GM18519 (cell line): ENCODE results near the gene ZNF611.
"Not testable (repeated sequence)": the region's sequence is repeated elsewhere in the genome, so short reads cannot be mapped to it uniquely, and the experiment has no call there.

Source experiments
- ATAC-seq: cut with Tn5 transposase; IDR thresholded peaks from one replicate; pipeline ENCODE4 v1.9.1; 2021; ENCODE audit warnings: mild to moderate bottlenecking, moderate library complexity; ENCODE audit not compliant: unreplicated experiment, low FRiP score

Gene ZNF611

DNA sequence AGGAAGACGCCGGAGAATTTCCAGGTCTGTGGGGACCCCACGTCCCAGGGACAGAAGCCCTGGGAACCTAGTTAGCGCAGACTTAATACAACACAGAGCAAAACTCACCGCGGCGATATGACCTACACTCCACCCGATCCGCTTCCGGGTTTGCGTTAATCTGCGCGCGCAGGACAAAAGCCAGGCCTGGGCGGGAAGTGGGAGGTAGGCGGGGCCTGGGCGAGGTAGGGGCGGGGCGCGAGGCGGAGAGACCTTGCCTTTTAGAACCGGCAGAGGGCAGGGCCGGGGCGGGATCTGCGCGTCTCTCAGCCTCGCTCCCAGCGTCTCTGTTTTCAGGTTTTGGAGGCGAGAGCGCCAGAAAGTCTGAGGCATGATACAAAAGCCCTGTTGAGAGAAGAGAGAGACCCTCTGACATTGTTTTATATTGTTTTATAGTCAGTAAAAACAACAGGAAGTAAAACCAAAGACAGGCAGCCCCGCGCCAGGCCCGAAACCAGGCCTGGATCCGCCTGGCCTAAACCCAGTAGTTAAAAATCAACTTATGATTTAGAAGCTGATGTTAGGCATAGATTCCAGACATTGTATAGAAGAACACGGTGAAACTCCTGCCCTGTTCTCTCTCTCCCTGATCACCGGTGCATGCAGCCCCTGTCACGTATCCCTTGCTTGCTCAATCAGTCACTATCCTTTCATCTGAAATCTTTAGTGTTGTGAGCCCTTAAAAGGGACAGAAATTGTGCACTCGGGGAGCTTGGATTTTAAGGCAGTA is at the start of gene ZNF611:
TSS of gene ZNF611 (minus strand) at position 152 of the 769 bp plus-strand sequence. CDS start 19,150 bp downstream, outside the sequence.
- ATAC-seq: peak; percentile 68

DNA sequence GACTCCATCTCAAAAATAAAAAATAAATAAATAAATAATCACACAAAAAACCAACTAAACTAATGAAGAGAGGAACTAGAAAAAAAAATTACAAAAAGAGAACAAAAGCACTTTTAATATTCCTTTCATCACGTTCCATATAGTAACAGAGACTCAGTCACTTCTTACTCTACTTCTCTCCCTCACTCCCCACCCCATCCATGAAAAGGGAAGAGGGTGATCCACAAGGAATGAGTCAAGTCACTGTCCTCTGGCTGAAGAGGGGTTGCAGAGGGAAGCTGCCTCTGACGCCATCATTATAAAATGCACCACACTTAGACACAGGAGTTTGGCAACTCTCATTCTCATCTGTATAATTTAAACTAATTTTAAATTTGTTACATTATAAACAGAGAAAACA is 48.0 kb upstream of the ZNF611 start:
- ATAC-seq: not testable (repeated sequence)

DNA sequence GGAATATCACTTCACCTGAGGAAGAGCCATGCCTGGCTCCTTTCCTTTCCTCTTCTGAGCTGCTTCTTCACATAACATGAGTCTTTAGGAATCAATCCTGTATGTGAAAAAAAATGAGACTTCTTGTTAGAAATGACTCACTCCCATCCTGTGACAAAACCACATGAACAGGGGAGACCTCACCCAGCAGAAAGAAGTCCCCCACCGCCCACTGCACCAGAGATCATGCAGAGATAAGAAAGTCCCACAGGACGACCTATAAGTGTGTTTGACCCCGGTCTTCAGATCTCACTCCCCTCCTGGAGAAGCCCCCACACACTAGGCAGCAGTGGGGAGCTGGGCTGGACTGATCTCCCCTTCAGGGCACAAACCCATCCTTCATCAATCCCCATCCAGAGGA is 44.0 kb upstream of the ZNF611 start:
- no peak for ATAC-seq

DNA sequence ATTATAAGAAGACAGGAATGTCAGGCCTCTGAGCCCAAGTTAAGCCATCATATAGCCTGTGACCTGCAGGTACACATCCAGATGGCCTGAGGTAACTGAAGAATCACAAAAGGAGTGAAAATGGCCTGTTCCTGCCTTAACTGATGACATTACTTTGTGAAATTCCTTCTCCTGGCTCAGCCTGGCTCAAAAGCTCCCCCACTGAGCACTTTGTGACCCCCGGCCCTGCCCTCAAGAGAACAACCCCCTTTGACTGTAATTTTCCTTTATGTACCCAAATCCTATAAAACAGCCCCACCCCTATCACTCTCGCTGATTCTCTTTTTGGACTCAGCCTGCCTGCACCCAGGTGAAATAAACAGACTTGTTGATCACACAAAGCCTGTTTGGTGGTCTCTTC is 21.6 kb upstream of the ZNF611 start:
- not testable (repeated sequence) for ATAC-seq

DNA sequence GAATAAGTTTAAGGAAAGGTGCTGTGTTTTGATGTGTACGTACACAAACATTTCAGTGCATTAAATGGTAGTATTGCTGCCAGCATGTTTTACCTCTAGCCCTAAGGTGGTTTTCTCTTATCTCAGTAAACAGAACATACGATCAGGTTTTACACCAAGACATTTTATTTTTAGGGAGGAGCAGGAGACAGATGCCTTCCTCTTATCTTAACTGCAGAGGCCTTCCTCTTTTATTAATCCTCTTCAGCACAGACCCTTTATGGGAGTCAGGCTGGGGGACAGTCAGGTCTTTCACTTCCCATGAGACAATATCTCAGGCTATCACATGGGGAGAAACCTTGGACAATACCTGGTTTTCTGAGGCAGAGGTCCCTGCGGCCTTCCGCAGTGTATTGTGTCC is 14.9 kb upstream of the ZNF611 start:
- no peak for ATAC-seq

DNA sequence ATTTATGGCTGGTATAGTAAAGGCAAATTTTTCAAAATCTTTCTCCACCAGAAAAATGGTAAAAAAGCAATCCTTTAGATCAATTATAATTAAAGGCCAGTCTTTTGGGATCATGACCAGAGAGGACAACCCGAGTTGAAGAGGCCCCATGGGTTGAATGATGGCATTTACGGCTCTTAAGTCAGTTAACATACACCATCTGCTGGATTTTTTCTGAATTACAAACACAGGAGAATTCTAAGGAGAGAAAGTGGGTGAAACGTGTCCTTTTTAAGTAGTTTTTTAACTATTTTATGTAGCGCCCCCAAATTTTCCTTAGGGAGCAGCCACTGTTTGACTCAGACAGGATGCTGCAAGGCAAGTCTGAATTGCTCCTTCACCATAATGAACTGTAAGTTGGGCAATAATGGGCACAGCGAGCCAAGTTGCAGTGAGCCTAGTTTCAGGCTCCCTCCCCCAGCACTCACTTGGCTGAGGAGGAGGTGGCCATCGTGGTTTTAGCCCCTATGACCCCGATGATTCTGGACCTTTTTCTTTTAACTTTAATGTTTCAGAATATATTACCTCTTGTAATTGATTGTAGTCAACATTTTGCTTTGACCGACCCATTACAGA is 13.6 kb upstream of the ZNF611 start:
- no peak for ATAC-seq

DNA sequence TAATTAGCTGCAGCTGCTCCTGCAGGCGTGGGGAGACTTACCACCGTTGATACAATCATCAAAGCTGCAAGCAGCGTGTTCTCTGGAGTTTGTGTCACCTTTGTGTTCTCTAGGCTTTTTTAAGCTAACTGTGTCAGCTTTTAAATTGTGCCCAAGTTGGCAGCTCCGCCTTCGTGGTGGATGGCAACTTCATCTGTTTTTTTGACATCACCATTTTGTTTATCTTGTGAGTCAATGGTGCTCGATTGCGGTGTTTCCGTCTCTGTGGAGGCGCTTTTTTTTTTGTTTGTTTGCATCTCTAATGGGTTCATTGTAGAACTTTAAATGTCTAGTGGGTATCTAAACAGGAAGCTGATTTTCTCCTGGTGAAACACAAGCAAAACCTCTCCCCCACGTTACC is 11.1 kb upstream of the ZNF611 start:
- not testable (repeated sequence) for ATAC-seq

DNA sequence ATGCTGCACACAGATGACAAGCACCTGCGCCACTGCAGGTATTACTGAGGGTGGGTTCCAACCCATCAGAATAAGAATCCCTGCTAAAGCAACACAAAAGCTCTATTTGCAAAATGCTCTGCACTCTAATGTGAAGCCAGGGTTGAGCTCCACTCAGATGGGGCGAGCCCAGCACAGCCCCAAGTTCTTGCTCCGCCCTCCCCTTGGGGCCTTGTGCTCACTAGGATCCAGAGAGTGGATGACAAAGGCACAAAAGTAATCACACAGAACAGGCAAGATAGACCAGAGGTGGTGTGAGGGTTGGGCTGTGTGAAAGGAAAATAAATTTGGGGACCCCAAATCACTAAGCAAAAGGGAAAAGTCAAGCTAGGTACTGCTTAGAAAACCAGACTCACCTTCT is 8.2 kb upstream of the ZNF611 start:
- ATAC-seq: no peak

DNA sequence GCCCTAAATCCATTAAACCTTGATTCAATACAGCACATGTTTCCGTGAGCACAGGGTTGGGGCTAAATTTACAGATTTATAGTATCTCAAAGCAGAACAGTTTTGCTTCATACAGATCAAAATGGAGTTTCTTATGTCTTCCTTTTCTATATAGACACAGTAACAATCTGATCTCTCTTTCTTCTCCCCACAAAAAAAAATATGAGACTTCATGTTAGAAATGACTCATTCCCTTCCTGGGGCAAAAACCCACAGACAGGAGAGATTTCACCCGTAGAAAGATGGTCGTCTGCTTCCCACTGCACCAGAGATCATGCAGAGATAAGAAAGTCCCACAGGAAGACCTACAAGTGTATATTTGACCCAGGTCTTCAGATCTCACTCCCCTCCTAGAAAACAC is 7.7 kb upstream of the ZNF611 start:
- ATAC-seq: no peak

DNA sequence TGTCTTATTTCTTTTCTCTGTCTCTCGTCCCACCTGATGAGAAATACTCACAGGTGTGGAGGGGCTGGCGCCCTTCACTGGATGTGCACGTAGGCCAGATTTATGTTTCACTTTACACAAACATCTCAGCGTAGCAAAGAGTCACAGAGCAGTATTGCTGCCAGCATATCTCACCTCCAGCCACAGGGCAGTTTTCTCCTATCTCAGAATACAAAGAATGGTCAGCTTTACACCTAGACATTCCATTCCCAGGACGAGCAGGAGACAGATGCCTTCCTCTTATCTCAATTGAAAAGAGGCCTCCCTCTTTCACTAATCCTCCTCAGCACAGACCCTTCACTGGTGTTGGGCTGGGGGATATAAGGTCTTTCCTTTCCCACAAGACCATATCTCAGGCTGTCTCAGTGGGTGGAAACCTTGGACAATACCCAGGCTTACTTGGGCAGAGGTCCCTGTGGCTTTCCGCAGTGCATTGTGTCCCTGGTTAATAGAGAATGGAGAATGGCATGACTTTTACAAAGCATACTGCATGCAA is 7.2 kb upstream of the ZNF611 start:
- ATAC-seq: no peak

DNA sequence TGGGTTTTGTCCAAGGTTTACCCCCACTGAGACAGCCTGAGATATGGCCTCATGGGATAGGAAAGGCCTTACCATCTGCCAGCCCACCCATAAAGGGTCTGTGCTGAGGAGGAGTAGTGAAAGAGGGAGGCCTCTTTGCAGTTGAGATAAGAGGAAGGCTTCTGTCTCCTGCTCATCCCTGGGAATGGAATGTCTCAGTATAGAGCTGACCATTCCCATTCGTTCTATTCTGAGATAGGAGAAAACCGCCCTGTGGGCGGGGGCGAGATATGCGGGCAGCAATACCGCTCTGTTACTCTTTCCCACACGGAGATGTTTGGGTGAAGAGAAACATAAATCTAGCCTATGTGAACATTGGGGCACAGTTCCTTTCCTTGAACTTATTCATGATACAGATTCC is 6.5 kb upstream of the ZNF611 start:
- not testable (repeated sequence) for ATAC-seq

DNA sequence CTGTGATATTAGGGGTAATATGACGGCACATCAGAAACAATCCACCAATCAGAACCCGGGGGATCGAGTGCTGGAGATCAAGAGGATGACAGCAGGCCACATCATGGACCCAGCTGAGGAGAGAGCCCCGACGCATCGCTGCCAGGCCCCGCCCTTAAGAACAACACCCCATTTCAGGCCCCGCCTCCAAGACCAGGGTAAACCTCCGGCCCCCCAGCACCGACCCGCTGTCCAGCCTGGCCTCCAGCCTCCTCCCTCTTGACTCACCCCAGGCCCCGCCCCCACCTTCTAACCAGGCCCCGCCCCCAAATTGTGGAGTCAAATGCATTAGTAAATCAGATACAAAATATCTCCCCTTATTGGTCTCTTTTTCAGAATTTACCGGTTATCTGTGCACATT is 4.7 kb upstream of the ZNF611 start:
- ATAC-seq: no peak

DNA sequence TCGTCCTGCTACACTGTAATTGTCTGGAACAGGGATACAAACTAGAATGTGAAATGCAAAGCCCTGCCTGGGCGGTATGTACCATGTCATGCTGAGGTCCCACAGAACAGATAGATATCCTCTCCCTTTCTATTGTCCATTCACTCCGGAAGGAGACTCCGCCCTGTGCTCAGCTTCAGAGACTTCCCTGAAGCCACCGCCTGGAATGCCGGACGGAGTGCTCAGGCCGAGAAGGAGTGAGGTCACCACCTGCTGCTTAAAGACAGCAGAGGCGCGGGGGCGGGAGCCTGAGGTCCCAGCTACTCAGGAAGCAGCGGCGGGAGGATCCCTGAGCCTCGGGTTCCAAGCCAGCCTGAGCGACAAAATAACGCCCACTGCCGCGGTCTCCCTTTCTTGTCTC is 890 bp upstream of the ZNF611 start:
- no peak for ATAC-seq

DNA sequence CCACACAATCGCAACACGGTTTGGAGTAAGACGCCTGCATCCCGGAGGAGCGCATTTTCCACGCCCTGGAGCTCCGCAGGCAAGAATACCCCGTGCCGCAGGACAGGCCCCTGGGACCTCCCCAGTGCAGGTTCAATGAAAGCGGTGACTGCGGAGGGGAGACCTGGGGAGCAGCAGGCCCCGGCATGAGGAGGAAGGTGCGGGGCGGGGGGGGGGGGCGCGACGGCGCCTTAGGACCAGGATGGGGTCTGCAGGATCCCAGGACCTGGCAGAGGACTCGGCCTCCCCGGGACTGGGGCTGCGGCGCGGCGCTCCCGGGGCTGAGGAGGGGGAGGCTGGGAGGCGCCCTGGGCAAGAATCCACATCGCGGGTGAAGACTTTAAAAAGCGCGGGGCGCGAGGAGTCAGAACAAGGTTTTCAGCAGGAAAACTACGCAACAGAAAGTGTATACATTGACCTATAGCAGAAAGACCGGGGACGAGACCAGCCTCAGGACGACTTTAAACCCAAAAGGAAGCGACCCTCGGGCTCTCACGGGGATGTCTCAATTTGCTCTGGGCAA is 432 bp downstream of the ZNF611 start:
- peak; percentile 16 for ATAC-seq

DNA sequence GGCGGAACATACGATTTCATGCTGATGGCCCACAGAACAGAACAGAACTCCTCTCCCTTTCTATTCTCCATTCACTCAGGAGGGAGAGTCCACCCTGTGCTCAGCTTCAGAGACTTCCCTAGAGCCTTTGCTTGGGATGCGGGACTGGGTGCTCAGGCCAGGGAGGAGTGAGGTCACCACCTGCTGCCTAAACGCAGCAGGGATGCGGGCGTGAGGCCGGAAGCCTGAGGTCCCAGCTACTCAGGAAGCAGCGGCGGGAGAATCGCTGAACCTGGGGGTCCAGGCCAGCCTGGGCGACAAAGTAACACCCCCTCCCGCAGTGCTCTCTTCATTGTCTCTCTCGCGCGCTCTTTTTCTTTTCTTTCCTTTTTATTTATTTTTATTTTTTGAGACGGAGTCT is 8.8 kb downstream of the ZNF611 start:
- not testable (repeated sequence) for ATAC-seq

DNA sequence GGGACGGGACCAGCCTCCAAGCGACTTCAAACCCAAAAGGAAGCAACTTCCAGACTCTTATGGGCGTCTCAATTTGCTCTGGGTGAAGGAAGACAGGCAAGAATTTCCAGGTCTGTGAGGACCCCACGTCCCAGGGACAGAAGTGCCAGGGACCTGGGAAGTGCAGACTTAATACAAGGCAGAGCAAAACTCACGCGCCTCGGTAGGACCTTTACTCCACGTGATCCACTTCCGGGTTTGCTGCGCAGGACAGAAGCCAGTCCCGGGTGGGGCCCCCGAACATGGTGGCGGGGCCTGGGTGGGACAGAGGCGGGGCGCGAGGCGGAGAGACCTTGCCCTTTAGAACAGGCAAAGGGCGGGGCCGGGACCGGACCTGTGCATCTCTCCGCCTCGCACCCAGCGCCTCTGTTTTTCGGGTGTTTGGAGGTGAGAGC is 9.3 kb downstream of the ZNF611 start:
- no peak for ATAC-seq

DNA sequence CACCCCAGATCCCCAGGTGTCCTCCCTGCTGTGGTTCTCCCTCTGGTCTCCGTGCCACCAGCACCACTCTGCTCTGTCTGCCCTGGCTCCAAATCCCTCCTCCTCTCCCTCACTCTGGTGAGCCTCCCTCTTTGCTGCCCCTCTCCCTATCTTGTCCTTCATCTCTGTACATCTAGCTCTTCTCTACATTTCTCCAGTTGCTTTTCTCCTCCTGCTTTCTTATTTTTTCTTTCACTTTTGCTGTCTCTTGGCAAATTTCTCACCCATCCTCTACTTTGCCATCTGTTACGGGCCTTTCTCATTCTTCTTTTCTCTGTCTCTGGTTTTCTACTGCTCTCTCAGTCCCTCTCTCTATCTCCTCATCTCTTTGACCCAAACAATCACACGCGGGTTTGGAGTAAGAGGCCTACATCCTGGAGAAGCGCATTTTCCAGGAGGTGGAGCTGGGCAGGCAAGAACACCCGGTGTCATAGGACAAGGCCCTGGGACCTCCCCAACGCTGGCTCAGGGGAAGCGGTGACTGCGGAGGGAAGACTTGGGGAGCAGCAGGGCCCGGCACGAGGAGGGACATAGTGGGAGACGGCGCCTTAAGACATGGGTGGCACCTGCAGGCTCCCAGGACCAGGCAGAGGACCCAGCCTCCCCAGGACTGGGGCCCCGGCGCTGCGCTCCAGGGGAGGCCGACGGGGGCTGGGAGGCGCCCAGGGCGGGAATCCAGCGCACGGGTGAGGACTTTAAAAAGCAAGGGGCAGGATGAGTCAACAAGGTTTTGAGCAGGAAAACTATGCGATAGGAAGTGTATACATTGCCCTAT is 9.9 kb downstream of the ZNF611 start:
- no peak for ATAC-seq

DNA sequence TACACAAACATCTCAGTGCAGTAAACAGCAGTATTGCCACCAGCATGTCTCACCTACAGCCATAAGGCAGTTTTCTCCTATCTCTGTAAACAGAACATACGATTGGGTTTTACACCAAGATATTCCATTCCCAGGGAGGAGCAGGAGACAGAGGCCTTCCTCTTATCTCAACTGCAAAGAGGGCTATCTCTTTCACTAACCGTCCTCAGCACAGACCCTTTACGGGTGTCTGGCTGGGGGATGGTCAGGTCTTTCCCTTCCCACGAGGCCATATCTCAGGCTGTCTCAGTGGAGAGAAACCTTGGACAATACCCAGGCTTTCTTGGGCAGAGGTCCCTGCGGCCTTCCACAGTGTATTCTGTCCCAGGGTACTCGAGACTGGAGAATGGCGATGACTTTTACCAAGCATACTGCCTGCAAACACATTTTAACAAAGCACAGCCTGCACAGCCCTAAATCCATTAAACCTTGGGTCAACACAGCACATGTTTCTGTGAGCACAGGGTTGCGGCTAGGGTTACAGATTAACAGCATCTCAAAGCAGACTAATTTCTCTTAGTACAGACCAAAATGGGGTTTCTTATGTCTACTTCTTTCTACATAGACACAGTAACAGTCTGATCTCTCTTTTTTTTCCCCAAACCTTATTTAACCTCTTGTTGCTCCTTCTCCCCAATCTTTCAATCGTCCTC is 10.8 kb downstream of the ZNF611 start:
- ATAC-seq: not testable (repeated sequence)

DNA sequence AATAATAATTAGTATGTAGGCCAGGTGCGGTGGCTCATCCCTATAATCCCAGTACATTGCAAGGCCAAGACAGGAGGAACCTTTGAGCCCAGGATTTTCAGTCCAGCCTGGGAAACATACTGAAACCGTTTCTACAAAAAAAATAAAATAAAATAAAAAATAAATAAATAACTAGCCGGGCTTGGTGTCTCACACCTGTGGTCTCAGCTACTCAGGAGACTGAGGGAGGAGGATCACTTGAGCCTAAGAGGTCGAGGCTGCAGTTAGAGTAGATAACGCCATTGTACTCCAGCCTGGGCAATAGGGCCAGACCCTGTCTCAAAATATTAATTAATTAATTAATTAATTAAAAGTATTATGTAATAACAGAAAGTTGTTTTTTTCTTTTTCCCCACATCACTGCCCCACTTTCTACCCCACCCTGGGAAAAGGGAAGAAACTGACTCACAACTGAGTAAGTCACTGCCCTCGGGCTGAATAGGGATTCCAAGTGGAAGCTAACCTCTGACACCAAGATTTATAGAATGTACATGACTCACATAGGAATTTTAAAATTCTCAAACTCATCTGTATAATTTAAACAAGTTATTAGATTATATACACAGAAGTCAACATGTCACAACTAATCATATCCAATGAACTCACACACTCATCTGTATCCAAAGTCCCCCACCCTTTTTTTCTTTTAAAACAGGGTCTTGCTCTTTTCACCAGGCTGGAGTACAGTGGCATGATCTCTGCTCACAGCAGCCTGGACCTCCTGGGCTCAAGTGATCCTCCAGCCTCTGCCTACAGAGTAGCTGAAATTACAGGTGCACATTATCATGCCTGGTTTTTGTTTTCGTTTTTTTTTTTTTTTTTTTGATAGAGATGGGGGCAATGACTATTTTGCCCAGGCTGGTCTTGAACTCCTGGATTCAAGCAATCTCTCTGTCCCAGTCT is 12.5 kb downstream of the ZNF611 start:
- no peak for ATAC-seq
